ENCODE measurements around the gene CCDC185. TPM values are rescaled to one million over a fixed set of nuclear protein-coding genes. Genes with fewer than 3 reads are reported as not detected.
"Not testable (repeated sequence)": the region's sequence is repeated elsewhere in the genome, so short reads cannot be mapped to it uniquely, and the experiment has no call there.

CCDC185 gene
- total RNA-seq, 1 donor from 2014 or later: not detected

DNA sequence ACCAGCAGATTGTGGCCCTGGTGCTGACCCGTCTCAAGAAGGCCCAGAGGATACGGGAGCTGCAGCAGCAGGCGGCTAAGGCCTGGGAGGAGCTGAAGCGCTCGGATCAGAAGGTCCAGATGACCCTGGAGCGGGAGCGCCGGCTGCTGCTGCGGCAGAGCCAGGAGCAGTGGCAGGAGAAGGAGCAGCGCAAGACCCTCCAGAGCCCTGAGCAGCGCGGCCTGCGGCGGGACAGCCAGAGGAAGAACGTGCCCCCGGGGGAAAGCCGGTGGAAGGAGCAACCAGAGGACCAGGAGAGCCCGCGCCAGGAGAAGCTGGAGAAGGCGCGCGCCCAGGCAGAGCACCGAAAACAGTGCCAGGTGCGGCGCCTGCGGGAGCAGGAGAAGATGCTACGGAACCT lies 1.0 kb downstream of the CCDC185 start:
- intact Hi-C loops (cut with micrococcal nuclease): no loop called here

DNA sequence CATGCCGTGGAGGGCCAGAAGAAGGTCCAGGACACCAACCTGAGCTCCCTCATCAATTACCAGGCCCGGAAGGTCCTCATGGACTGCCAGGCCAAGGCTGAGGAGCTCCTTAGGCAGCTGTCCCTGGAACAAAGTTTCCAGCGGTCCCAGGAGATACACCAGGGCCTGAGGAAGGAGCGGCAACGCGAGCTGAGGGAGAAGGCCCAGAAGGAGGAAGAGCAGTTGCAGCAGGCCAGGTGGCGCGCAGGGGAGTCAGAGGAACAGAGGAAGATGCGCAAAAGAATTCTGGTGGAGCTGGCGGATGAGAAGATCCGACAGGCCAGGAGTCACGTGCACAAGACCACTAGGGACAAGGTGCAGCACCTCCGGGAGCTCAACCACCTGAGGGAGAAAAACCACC lies 1.5 kb downstream of the CCDC185 start:
- intact Hi-C loops (cut with micrococcal nuclease): no loop called here

DNA sequence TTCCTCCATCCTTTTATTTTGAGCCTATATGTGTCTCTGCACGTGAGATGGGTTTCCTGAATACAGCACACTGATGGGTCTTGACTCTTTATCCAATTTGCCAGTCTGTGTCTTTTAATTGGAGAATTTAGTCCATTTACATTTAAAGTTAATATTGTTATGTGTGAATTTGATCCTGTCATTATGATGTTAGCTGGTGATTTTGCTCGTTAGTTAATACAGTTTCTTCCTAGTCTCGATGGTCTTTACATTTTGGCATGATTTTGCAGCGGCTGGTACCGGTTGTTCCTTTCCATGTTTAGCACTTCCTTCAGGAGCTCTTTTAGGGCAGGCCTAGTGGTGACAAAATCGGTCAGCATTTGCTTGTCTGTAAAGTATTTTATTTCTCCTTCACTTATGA lies 6.2 kb downstream of the CCDC185 start:
- intact Hi-C loops (cut with micrococcal nuclease): not testable (repeated sequence)

DNA sequence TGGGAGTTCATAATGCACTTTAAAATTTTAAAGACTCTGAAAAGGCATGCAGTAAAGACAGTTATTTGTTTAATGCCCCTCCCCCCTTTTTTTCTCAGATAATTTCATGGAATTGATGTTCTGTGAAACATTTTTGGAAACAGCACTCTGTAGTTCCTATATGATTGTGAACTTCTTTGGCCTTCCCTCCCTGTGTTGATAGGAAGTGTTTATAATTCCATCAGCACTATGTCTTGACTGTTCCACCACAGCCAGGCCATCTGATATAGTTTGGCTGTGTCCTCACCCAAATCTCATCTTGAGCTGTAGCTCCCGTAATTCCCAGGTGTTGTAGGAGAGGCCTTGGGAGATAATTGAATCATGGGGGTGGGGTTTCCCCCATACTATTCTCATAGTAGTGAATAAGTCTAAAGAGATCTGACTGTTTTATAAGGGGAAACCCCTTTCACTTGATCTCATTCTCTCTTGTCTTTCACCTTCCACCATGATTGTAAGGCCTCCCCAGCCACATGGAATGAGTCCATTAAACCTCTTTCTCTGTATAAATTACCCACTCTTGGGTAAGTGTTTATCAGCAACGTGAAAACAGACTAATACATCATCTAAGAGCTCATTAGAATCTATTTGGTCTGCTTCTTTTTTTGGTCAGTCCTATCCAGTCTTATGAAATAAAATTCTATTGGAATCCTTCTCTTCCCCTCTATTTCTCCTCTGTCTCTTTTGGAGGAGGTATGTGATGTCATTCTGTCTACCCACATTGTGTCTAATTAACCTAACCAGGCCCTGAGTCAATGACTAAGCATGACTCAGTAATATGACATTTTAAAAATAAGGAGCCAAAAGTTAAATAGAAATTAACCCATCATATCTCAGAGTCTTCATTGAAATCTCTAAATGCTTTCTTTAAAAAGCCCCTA lies 8.9 kb downstream of the CCDC185 start:
- intact Hi-C loops (cut with micrococcal nuclease): no loop called here

DNA sequence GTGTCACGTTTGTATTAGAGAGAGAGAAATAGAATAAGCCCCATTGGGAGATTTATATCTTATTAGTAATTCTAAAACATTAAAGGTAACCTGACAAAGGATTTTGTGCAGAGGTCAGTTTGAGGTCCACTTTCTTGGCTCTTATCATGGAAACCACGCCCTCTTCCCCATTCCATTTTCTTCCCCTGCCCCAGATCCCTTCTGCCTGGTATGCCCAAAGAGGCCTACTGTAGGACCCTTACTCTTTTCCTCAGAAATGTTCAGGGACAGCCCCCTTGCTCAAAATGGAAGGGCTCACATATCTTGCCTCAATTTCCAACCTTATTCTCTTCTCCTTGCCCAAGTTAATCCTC lies 9.6 kb downstream of the CCDC185 start:
- intact Hi-C loops (cut with micrococcal nuclease): no loop called here

DNA sequence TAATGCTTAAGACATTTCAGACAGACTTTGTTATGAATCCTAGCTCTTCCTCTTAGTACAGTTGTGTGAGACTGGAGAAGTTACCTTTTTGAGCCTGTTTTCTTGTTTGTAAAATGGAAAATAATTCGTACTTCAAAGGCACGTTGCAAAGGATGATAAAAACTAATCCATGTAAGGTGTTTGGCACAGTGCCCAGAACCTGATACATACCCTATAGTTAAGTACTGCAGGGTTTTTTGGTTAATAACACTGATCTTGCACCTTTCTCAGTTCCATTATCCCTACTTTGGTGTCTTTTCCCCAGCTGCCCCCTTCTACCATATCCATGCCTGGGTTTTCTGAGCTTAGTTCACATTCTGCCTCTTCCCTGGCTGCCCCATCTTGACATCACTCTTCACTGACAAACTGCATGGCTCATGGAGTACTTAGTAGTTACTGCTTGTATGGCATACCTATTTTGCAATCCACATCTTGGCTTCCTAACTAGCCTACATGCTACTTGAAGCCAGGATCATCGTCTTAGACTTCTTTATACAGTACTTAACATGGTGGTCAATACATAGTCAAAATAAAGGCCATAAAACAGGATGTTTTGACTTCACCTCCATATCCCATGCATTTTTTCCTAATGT lies 10.1 kb downstream of the CCDC185 start:
- intact Hi-C loops (cut with micrococcal nuclease): no loop called here

DNA sequence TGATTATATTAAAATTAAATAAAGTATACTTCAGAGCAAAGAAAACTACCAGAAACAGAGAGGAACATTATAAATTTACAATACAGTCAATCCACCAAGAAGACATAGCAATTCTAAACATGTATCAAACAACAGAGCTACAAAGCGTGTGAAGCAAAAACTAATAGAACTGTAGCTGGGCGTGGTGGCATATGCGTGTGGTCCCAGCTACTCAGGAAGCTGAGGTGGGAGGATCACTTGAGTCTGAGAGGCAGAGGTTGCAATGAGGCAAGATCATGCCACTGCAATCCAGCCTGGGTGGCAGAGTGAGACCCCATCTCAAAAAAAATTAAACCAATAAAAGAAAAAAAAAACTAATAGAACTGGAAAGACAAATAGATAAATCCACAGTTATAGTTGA lies 12.3 kb downstream of the CCDC185 start:
- intact Hi-C loops (cut with micrococcal nuclease): no loop called here

DNA sequence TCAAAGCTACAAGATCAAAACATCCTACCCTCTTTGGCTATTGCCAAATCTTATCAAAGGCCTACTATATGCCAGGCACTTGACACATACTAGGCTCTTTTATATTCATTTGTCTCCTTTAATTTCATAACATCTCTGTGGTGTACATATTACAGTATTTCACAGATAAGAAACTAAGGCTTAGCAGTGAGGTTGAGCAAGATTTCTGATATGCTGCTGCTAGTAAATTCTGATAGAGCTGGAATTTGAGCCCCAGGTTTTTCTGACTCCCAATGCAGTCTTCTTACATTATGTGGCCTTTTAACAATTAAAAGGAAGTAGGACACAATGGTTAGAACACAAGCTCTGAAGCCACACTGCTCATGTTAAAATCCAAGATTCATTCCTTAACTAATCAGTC lies 16.8 kb downstream of the CCDC185 start:
- intact Hi-C loops (cut with micrococcal nuclease): no loop called here

DNA sequence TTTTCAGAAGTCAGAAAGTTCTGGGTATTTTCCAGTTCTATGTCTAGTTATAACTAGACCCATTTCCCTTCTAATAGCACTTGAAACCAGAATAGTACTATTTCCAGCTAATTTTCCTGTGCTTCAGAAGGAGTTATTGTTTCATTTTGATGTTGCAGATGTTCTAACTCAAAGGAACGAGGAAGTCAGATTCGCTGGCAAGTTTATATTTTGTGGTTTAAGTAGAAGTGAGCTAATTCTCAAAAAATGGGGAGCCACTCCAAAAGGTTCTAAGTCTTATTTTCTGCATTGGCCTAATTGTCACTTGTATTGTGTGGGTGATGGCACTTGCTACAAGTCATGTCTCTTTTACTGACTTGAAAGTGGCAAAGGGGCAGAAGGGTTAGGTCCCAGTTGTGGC lies 18.1 kb downstream of the CCDC185 start:
- intact Hi-C loops (cut with micrococcal nuclease): no loop called here

DNA sequence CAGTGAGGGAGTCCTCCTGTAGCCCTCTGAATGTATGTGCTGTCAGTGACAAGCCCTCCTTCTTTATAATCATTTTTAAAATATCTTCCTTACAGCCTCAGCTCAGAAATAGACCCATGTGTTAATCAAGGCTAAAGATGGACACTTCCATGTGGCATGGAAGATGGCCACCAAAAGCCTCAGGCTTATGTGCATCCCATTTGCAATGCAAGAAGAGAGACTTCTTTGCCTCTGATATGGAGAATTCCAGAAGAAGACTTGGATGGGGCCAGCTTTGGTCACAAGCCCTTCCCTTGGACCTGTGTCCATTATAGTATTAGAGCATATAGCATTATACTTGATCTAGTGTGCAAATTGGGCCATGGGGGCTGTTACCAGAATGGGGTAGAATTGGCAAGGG lies 18.5 kb downstream of the CCDC185 start:
- intact Hi-C loops (cut with micrococcal nuclease): no loop called here

DNA sequence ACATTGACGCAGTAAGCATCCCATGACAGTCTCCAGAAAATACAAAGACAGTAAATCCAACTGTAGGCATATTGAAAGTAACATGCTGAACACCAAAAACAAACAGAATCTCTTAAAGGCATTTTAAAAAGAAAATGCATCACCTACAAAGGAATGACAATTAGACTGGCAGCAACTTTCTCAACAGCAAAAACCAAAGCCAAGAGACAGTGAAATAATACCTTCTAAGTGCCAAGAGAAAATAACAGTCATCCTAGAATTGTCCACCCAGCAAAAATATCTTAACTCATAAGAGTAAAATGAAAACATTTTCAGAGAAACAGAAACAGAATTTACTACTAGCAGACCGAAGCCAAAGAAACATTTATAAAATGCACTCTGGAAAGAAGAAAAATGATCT lies 20.0 kb downstream of the CCDC185 start:
- intact Hi-C loops (cut with micrococcal nuclease): no loop called here

DNA sequence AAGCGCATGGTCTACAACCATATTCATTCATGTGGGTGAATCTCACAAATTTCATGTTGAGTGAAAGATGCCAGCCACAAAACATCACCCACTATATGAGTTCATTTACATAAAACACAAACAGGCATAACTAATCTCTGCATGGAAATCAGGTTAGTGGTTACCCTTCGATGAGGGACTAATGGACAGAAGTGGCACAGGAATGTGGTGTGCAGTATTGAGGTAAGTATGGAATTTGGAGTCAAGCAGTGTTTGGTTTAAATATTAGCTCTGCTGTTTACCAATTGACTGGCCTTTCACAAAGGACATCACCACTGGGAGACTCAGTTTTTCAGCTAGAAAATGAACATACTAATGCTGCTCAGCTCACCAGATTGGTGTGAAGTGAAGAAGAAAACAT lies 24.2 kb downstream of the CCDC185 start:
- intact Hi-C loops (cut with micrococcal nuclease): no loop called here

DNA sequence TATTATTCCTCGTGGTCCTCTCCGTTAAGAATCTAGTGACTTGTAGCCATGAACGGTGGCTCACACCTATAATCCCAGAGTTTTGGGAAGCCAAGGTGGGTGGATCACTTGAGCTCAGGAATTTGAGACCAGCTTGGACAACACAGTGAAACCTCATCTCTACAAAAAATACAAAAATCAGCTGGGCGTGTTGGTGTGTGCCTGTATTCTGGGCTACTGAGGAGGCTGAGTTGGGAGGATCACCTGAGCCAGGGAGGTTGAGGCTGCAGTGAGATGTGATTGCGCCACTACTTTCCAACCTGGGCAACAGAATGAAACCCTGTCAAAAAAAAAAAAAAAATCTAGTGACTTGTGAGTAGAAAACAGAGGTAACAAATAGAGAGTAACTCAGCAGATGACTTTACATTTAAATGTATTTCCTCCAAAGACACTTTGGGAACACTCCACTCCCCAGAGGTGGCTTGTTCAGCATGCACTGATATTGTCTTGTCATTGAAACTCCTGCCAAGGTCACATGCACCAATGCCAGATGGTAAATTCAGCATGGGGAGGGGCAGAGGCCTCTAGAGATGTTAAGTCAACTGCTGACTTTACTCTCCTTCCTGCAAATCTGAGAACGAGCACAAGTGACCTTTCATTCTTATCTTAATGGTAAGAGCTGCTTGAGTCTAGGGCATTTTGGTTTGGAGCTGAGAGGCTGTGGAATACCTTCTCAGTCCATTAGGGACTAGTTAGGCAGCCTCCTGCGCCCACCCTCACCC lies 24.9 kb downstream of the CCDC185 start:
- intact Hi-C loops (cut with micrococcal nuclease): no loop called here

DNA sequence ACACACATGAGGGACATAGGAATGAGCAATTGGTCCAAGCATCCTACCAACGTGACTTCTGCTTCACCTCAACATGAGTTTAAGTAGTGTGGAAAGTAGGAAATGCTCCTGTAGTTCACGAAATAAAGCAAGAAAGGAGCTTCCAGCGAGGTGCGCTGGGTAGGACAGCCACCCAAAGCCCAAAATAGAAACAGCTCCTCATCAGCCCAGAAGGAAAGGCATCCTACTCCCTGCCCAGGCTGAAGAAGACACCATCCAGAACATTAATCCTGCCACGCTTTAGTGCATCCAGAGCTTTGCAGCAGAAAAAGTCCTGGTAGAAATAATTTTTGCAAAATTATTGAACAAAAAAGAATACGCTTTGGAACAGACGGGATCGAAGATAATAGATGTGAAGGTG lies 25.9 kb downstream of the CCDC185 start:
- intact Hi-C loops (cut with micrococcal nuclease): no loop called here

DNA sequence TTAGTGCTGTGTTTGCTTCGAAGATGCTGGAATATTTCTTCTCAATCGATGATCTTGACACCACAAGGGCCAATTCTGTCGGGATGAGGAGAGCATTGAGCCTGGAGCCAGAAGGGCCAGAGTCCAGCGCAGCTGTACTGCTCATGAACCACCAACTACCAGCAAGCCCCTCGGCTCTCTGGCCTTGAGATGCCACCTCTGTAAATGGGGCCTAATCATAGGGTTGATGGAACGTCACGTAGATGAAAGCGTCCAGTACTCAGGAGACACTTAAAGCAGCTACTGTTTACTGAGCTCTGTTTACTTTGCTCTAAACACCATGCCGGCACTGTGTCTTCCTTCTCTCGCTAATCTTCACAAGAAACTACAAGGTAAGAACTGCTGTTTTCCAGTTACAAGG lies 26.3 kb downstream of the CCDC185 start:
- intact Hi-C loops (cut with micrococcal nuclease): no loop called here

DNA sequence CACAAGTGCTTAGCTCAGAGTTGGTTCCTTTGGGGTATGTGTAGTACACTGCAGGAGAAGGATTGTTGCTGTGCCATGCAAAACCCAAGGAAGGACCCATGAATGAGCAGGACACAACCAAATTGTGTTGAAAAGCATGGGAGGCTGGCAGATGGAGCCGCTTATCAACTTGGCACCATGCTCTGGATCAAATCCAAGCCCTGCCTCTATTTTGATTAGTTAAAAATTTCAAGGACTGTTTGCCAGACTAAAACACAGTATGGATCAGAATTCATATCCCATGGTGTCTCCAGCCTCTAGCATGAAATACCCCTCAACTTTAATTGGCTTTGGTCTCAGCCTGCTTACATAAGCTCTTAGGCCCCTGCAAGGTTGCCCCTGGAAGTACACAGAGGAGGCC lies 27.8 kb downstream of the CCDC185 start:
- intact Hi-C loops (cut with micrococcal nuclease): no loop called here

DNA sequence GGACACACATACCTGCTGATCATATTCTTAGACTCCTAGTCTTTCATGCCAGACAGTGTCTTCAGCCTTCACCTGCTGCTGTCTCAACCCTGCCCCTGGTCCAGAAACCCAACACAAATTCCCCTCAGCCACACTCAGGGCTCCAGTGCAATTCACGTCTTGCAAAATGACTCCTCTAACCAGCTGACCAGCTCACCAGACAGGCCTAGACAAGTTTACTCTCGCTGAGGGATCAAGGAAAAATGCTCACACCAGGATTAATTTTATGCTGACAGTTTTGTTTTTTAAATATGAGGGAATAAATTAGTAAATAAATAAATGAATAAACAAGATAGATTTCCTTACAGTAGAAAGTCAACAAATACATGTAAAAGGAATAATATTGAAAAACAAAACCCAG lies 28.5 kb downstream of the CCDC185 start:
- intact Hi-C loops (cut with micrococcal nuclease): no loop called here

DNA sequence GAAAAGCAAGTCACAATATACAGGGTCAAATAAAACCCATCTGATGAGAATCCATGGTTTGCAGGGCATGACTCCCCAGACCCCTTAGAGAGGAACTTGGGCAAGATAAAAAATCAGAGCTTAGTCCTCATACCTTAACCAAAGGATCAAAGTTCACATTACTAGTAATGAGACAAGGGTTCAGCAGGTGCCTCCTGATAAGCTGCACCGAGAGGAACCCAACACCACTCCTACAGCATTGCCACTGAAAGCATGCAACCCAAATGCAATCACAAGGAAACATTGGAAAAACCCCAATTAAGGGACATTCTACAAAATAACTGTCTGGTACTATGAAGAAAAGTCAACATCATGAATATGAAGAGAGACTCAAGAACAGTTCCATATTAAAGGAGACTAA lies 29.7 kb downstream of the CCDC185 start:
- intact Hi-C loops (cut with micrococcal nuclease): no loop called here

DNA sequence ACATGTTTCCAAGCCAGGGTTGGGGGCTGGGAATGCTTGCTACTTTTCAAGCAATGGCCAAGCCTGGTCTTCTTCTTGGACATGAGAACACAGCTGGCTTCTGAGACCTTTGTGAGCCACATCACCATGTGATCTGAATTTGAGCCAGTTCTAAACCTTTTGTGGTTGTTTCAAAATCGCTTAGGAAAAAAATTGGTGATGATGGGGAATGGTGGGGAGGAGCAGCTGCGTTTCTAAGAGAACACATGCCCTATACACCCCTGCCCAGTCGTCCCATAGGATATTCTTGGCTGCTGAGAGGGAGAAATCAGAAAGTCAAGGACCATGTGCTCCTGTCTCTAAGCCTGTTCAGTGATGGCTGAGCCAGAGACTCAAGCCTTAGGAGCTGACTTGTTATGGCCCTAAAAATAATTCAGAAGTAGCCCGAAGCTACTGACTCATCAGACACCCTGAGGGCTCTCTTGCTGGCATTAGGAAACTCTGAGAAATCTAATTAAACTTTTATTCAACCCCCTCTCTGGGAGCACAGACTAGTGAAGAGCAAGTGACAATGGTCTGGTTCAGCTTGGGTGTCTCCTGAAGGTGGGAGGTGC lies 30.5 kb downstream of the CCDC185 start:
- intact Hi-C loops (cut with micrococcal nuclease): no loop called here

DNA sequence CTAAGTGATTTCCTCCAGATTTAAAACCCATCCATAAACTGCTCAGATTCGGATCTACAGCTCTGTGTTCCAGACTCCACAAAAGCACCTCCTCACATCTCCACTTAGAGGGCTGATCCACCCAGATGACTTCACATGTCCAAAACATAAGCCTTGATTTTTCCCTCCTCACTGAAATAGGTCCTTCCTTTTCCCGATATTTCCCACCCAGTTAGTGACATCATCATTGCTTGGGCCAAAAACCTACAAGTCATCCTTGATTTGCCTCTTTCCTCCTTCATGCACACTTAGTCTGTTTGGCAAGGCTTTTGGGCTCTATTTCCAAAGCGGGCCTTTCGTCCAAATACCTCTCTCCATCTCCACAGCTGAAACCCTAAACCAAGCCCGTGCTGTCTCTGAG lies 32.3 kb downstream of the CCDC185 start:
- intact Hi-C loops (cut with micrococcal nuclease): no loop called here

DNA sequence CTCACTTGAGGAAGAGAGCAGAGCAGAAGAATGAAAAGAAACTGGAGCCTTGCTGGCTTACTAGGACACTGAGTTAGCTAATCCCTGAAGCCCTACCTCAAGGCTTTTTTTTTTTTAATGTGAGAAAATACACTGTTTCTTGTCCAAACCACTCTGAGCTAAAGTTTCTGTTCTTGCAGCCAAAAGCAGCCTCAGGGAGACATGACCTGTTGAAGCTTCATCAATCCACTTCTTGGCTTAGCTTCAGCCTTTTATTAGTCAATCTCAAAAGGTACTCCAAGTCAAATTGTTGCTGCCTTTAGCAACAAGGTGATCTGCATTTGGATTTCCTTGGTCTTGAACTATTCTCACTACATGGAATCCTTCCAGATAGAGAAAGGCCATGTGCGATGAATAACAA lies 33.7 kb downstream of the CCDC185 start:
- intact Hi-C loops (cut with micrococcal nuclease): no loop called here

DNA sequence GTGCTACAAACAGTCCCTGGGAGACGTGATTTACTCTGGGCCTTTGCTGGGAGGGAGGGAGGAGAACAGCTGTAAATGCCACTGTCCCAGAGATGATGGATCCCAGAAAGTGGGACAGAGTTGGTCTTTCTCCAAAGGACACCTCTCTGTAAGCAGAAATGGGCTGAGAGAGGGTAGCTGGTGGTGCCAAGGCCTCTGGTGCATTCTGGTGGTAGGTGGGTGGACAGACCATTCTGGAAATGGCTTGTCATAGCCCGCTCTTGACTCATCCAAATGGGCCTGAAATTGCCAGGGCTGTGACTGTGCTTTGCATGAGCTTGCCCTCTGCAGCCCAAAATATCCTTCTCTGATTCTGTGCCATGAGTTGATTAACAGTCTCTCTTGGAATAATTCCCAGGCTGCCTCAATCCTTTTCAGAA lies 36.1 kb downstream of the CCDC185 start:
- intact Hi-C loops (cut with micrococcal nuclease): no loop called here
